Endodermal cell (in vitro differentiated cells): ENCODE measurements around the gene RIPPLY3. TPM values are rescaled to one million over a fixed set of nuclear protein-coding genes. Genes with fewer than 3 reads are reported as not detected.
"Not testable (repeated sequence)": the region's sequence is repeated elsewhere in the genome, so short reads cannot be mapped to it uniquely, and the experiment has no call there.

Experiments
- DNase-seq: peaks from one replicate; pipeline ENCODE4 v3.0.0-alpha.2; 2017
- H3K27ac ChIP-seq: 2 replicates; pipeline ENCODE4 v1.5.1; 2013; ENCODE audit warnings: mild to moderate bottlenecking, low read depth, low read length, moderate library complexity
- H3K27me3 ChIP-seq: 2 replicates; pipeline ENCODE4 v1.6.1; 2013; ENCODE audit warnings: mild to moderate bottlenecking, low read length, moderate library complexity; ENCODE audit not compliant: insufficient read depth, control insufficient read depth, poor library complexity, severe bottlenecking
- H3K36me3 ChIP-seq: 2 replicates; pipeline ENCODE4 v1.7.0; 2013; ENCODE audit warnings: mild to moderate bottlenecking, low read length, moderate library complexity; ENCODE audit not compliant: control insufficient read depth, insufficient read depth
- H3K4me1 ChIP-seq: one replicate; pipeline ENCODE4 v1.7.0; 2013; ENCODE audit warnings: low read length; ENCODE audit not compliant: control insufficient read depth, insufficient read depth
- H3K4me3 ChIP-seq: 2 replicates; pipeline ENCODE4 v1.5.1; 2013; ENCODE audit warnings: mild to moderate bottlenecking, low read length, moderate library complexity
- H3K9ac ChIP-seq: 2 replicates; pipeline ENCODE4 v1.6.1; 2013; ENCODE audit warnings: mild to moderate bottlenecking, low read length, moderate library complexity; ENCODE audit not compliant: poor library complexity, severe bottlenecking; ENCODE audit errors: extremely low read depth
- H3K9me3 ChIP-seq: 2 replicates; pipeline ENCODE4 v1.6.1; 2013; ENCODE audit warnings: mild to moderate bottlenecking, low read length, moderate library complexity; ENCODE audit not compliant: control insufficient read depth
- H3K27ac Mint-ChIP-seq: 2 replicates; pipeline ENCODE4 v1.8.0; 2020; ENCODE audit warnings: mixed read lengths
- H3K27me3 Mint-ChIP-seq: 2 replicates; pipeline ENCODE4 v1.8.0; 2021; ENCODE audit warnings: mild to moderate bottlenecking, mixed read lengths; ENCODE audit not compliant: insufficient read depth
- H3K36me3 Mint-ChIP-seq: 2 replicates; pipeline ENCODE4 v1.8.0; 2020; ENCODE audit warnings: low read depth, mixed read lengths
- H3K4me1 Mint-ChIP-seq: 2 replicates; pipeline ENCODE4 v1.8.0; 2020; ENCODE audit warnings: mixed read lengths
- H3K4me3 Mint-ChIP-seq: 2 replicates; pipeline ENCODE4 v1.8.0; 2020; ENCODE audit warnings: mild to moderate bottlenecking, moderate library complexity, mixed read lengths
- H3K9me3 Mint-ChIP-seq: 2 replicates; pipeline ENCODE4 v1.8.0; 2020; ENCODE audit warnings: mild to moderate bottlenecking, mixed read lengths
- CTCF ChIP-seq: fragments of 200-600 bp; sonication (generic); conservative IDR thresholded peaks from 2 replicates; pipeline ENCODE4 v1.5.0; 2021; ENCODE audit warnings: antibody characterized with exemption, mild to moderate bottlenecking
- WGBS, 2 experiments: methylation state at CpG; one replicate each; pipeline versions ENCODE4 v1.1.5 to v1.1.7; 2013; ENCODE audit warnings: missing lambda C conversion rate in 2 of 2, mixed read lengths in 1 of 2; ENCODE audit not compliant: insufficient coverage in 1 of 2, insufficient read length in 1 of 2; 5-methylcytosine and 5-hydroxymethylcytosine counted together
- total RNA-seq, 2 donors: library from RNA; stranded (reverse); fragmentation: NEBNext Ultra II Directional in 1 of 2; extraction: Animal tissue kit (Norgen Biotek cat#: 25700) in 1 of 2; gene quantifications; 2 replicates in 1 of 2; 3 replicates in 1 of 2; pipeline ENCODE4 v1.2.1, GENCODE V29; 2021

RIPPLY3 gene
- total RNA-seq, 2 donors from 2014 or later, result 15.6 to 28.0 TPM

GRCh38 chr21:36988536-36988935 lies 18.0 kb upstream of the RIPPLY3 start:
- H3K4me1 ChIP-seq, result no peaks in the 10 kb centered on the region
- no peaks in the 10 kb centered on the region for H3K36me3 ChIP-seq
- peaks cover 8% of the 10 kb centered on the region for H3K27me3 ChIP-seq
- H3K9me3 ChIP-seq, result peaks cover 4% of the 10 kb centered on the region
- no peak overlapping the region for H3K4me3 Mint-ChIP-seq
- H3K9ac ChIP-seq, result no peak overlapping the region
- peaks cover 5% of the 10 kb centered on the region for H3K9me3 Mint-ChIP-seq
- H3K4me1 Mint-ChIP-seq, result peaks cover 11% of the 10 kb centered on the region
- no peak overlapping the region for H3K4me3 ChIP-seq
- DNase-seq, result no peak
- 96% methylated on average over 4 of the region's 4 CpGs; no CpG with 5 or more reads in 1 of the 2 experiments for WGBS, 2 experiments
- H3K27me3 Mint-ChIP-seq, result peaks cover 10% of the 10 kb centered on the region
- no peak for TF ChIP-seq CTCF
- H3K36me3 Mint-ChIP-seq, result peaks cover 10% of the 10 kb centered on the region
- no peak overlapping the region for H3K27ac Mint-ChIP-seq
- no peak overlapping the region for H3K27ac ChIP-seq

GRCh38 chr21:36989199-36989698 lies 17.3 kb upstream of the RIPPLY3 start:
- Mint-ChIP-seq H3K4me1 (peaks cover 11% of the 10 kb centered on the region), H3K36me3 (peaks cover 10% of the 10 kb centered on the region), H3K4me3 (peak overlapping the region; percentile 65), H3K27me3 (peaks cover 13% of the 10 kb centered on the region)
- WGBS, 2 experiments, result 68 to 80% methylated on average over 15 to 22 of the region's 22 CpGs
- not testable (repeated sequence) for H3K36me3 ChIP-seq, H3K9me3 ChIP-seq, H3K27ac Mint-ChIP-seq, H3K4me1 ChIP-seq, H3K27me3 ChIP-seq, H3K9me3 Mint-ChIP-seq
- peak overlapping the region; percentile 66 for H3K4me3 ChIP-seq
- peak; percentile 26 for DNase-seq
- peak overlapping the region; percentile 34 for H3K9ac ChIP-seq
- H3K27ac ChIP-seq, result peak overlapping the region; percentile 84

GRCh38 chr21:36989699-36990507 lies 16.6 kb upstream of the RIPPLY3 start:
- Mint-ChIP-seq H3K9me3 (peaks cover 5% of the 10 kb centered on the region), H3K4me3 (peak overlapping the region; percentile 65), H3K4me1 (peaks cover 12% of the 10 kb centered on the region), H3K27ac (peak overlapping the region; percentile 85), H3K27me3 (peaks cover 17% of the 10 kb centered on the region), H3K36me3 (peaks cover 10% of the 10 kb centered on the region)
- Histone ChIP-seq H3K9me3 (peaks cover 4% of the 10 kb centered on the region), H3K27ac (peak overlapping the region; percentile 84), H3K4me1 (no peaks in the 10 kb centered on the region), H3K27me3 (peaks cover 8% of the 10 kb centered on the region), H3K36me3 (no peaks in the 10 kb centered on the region), H3K4me3 (peak overlapping the region; percentile 66), H3K9ac (peak overlapping the region; percentile 34)
- peak; percentile 96 for DNase-seq
- TF ChIP-seq CTCF, result peak; percentile 95
- 1% methylated on average over 47 to 97 of the region's 97 CpGs for WGBS, 2 experiments
